ENCODE data around the gene IFITM1. TPM values are rescaled to one million over a fixed set of nuclear protein-coding genes. Genes with fewer than 3 reads are reported as not detected.
A peak's percentile ranks its signal among the peaks of the same experiment; 100 is the strongest.
"Not testable (repeated sequence)": the region's sequence is repeated elsewhere in the genome, so short reads cannot be mapped to it uniquely, and the experiment has no call there.

The IFITM1 gene
- total RNA-seq, 6 donors from 2014 or later: 16.8 to 119 (median 74.5) TPM

GRCh38 chr11:327581-327923, 13.7 kb downstream of the IFITM1 start:
- no peak for ATAC-seq (ENCODE audit: low FRiP score in 2 of 2)
- 95 to 96% methylated on average over 3 of the region's 3 CpGs for WGBS, 2 donors
- Histone ChIP-seq H3K9me3 (no peaks in the 10 kb centered on the region), H3K4me3 (peak overlapping the region in 1 of 4 donors; percentile 27), H3K36me3 (no peaks in the 10 kb centered on the region), H3K27ac (peak overlapping the region; percentile 87 to 95 (median 91)), H3K4me1 (peaks cover 27 to 45% (median 34%) of the 10 kb centered on the region in 4 donors), H3K27me3 (no peaks in the 10 kb centered on the region)
- TF ChIP-seq EP300 (IDR thresholded peaks at IDR 0.05) (no peak), POLR2AphosphoS5 (IDR thresholded peaks at IDR 0.05) (no peak), POLR2A (IDR thresholded peaks at IDR 0.05) (no peak), CTCF (IDR thresholded peaks at IDR 0.05) (no peak)
- no peak for DNase-seq

- Histone ChIP-seq H3K9me3 (no peaks in the 10 kb centered on the region), H3K4me3 (no peak overlapping the region), H3K27ac (peak overlapping the region in 3 of 4 donors; percentile 87 to 95 (median 90)), H3K27me3 (no peaks in the 10 kb centered on the region), H3K4me1 (peaks cover 27 to 43% (median 34%) of the 10 kb centered on the region in 4 donors), H3K36me3 (no peaks in the 10 kb centered on the region)
- no peak for DNase-seq
- TF ChIP-seq POLR2A (IDR thresholded peaks at IDR 0.05) (no peak), EP300 (IDR thresholded peaks at IDR 0.05) (no peak), CTCF (IDR thresholded peaks at IDR 0.05) (no peak), POLR2AphosphoS5 (IDR thresholded peaks at IDR 0.05) (no peak)
- 94 to 95% methylated on average over 10 to 13 of the region's 13 CpGs for WGBS, 2 donors
- no peak for ATAC-seq (ENCODE audit: low FRiP score in 2 of 2)
Observed at GRCh38 chr11:328012-328411, 14.2 kb downstream of the IFITM1 start.

- not testable (repeated sequence) for ATAC-seq (ENCODE audit: low FRiP score in 2 of 2); H3K4me3 ChIP-seq
- 91 to 93% methylated on average over 15 of the region's 15 CpGs for WGBS, 2 donors
Observed at GRCh38 chr11:328516-329100, 14.8 kb downstream of the IFITM1 start.

GRCh38 chr11:329886-330253, 16.0 kb downstream of the IFITM1 start:
- no peaks in the 10 kb centered on the region for H3K9me3 ChIP-seq
- 96% methylated on average over 2 of the region's 2 CpGs for WGBS, 2 donors
- no peaks in the 10 kb centered on the region for H3K36me3 ChIP-seq
- no peak for TF ChIP-seq CTCF (IDR thresholded peaks at IDR 0.05)
- TF ChIP-seq POLR2A (IDR thresholded peaks at IDR 0.05): no peak
- TF ChIP-seq POLR2AphosphoS5 (IDR thresholded peaks at IDR 0.05): no peak
- TF ChIP-seq EP300 (IDR thresholded peaks at IDR 0.05): no peak
- DNase-seq: no peak
- H3K4me3 ChIP-seq: no peak overlapping the region
- no peak overlapping the region for H3K27ac ChIP-seq
- H3K27me3 ChIP-seq: no peaks in the 10 kb centered on the region
- ATAC-seq (ENCODE audit: low FRiP score in 2 of 2): no peak
- H3K4me1 ChIP-seq: peaks cover 25 to 30% (median 28%) of the 10 kb centered on the region in 4 donors

More at GRCh38 chr11:328516-329100, 14.8 kb downstream of the IFITM1 start:
- Histone ChIP-seq H3K4me1 (peaks cover 27 to 39% (median 34%) of the 10 kb centered on the region in 4 donors), H3K27ac (peak overlapping the region in 1 of 4 donors; percentile 95)
- not testable (repeated sequence) for DNase-seq, H3K27me3 ChIP-seq, H3K36me3 ChIP-seq, H3K9me3 ChIP-seq

- H3K4me3 ChIP-seq: no peak overlapping the region
- no peaks in the 10 kb centered on the region for H3K36me3 ChIP-seq
- DNase-seq (peak in 1 of 2 donors; percentile 56), ATAC-seq (ENCODE audit: low FRiP score in 2 of 2) (no peak)
- H3K27ac ChIP-seq: no peak overlapping the region
- WGBS, 2 donors: 80 to 91% methylated on average over 13 to 14 of the region's 14 CpGs
- peaks cover 23 to 30% (median 28%) of the 10 kb centered on the region in 4 donors for H3K4me1 ChIP-seq
- H3K9me3 ChIP-seq: no peaks in the 10 kb centered on the region
- TF ChIP-seq CTCF (IDR thresholded peaks at IDR 0.05) (no peak), POLR2AphosphoS5 (IDR thresholded peaks at IDR 0.05) (no peak), POLR2A (IDR thresholded peaks at IDR 0.05) (no peak), EP300 (IDR thresholded peaks at IDR 0.05) (no peak)
- H3K27me3 ChIP-seq: no peaks in the 10 kb centered on the region
Observed at GRCh38 chr11:330307-330693, 16.5 kb downstream of the IFITM1 start.
